Measurements from ENCODE around the gene KCTD16.

KCTD16 gene

DNA sequence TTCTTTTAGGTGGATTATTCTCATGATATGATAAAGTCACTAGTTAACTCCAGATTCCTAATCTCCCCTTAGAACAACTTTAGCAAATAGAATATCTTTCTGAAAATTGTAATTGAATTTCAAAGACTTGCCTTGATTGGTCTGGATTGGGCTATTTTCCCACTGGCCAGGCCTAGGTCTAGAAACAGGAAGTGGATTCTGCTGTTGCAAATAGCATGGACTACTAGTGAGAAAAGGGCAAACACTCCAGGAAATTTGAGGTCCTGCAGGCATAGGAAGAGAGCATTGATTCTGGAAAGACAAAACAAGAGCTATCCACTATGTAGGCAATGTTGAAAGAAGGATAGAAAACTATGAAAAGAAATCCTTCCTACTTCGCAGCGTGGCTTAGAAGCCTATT lies 113.4 kb downstream of the KCTD16 start:
- no peak for DNase-seq (ENCODE audit: low read depth in 2 of 3, low spot score in 1 of 3)

DNA sequence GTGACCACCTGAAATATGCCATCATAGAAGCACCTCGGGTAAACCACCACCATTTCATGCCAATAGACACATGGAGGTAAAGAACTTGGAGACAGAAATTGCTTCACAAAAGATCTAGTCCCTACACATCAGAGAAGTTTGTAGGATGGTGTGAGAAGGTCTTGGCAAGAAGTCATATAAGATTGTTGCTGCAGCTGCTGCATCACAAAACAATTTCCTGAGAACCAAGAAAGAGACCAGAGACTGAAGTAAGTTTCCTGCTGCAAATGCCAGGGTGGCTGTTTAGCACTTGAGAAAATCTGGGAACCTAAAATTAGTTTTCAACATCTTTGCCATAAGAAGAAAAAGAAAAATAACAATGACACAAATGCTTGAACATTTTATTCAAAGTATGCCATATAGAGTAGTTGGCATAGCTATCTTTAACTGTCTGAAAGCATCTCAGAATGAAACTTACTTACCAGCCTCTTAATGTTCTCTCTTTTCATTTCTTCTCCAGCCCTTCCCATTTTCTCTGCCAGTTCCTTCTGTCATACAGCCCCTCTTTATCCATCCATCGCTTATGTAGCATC lies 114.3 kb downstream of the KCTD16 start:
- no peak for DNase-seq (ENCODE audit: low read depth in 2 of 3, low spot score in 1 of 3)

DNA sequence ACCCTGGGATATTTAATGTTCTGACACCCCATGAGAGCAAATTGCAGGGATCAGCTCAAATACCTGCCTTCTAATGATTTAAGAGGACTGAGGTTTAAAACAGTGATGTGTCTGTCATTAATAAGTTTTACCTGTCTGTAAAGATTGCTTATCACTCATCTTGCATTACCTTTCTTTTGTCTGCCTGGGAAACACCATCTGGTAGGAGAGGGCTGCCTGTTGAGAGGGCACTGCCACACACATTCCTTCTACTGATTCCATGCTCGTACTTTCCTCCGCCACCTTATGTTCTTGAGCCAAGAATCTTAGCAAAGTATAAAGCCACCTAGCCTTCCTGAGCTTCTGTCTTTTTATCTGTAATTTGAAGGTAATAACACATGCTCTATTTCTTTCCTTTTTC lies 118.6 kb downstream of the KCTD16 start:
- no peak for DNase-seq (ENCODE audit: low read depth in 2 of 3, low spot score in 1 of 3)

DNA sequence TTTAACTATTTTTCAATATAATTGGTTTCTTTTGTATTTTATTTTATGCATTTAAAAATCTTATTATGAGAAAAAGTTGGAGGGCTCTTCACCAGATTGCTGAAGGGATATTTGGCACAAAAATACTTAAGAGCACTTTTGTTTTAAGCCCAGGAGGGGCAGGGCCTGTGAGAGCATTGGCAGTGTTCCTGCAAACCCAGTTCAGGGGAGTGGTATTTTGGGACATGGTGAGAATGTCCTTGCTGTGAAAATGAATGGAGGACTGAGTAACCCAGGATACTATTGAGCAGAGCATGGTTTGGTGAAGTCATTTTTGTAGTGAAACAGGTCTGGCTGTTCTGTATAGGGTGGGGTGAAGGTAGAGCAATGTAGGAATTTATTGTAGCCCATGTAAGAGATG lies 121.4 kb downstream of the KCTD16 start:
- no peak for DNase-seq (ENCODE audit: low read depth in 2 of 3, low spot score in 1 of 3)

DNA sequence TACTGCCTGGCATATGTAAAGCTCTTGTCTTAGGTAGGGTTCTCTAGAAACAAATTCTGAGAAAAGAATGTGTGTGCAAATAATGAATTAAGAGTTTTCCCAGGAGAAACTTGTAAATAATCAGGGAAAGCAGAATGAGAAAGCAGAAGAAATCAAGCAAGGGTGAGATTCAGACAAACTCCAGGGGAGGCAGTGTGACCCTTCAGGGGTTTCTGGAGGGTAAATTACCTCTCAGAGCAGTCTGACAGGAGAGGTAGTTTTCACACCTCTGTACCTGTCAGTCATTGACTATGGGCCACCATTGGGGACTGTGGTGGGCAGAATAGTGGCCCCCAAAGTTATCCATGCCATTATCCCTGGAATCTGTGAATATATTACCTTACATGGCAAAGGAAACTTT lies 124.6 kb downstream of the KCTD16 start:
- no peak for DNase-seq (ENCODE audit: low read depth in 2 of 3, low spot score in 1 of 3)

DNA sequence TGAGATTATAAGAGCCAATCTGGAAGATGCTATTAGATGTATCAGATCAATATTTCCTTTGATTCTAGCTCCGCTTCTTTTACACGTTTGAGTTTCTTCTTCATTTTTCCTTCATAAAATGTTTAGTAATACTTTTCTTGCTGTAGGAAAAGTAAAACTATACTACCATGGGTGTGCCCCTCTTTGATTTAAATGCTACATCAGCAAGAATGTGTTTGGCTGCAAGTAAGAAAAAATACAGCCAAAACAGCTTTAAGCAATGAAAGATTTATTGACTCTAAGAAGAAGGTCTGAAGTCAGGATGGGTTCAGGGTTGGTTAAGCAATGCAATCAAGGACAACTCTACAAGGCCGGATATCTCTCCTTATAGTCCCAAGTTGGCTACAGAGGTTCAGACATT lies 126.4 kb downstream of the KCTD16 start:
- DNase-seq (ENCODE audit: low read depth in 2 of 3, low spot score in 1 of 3), result no peak

DNA sequence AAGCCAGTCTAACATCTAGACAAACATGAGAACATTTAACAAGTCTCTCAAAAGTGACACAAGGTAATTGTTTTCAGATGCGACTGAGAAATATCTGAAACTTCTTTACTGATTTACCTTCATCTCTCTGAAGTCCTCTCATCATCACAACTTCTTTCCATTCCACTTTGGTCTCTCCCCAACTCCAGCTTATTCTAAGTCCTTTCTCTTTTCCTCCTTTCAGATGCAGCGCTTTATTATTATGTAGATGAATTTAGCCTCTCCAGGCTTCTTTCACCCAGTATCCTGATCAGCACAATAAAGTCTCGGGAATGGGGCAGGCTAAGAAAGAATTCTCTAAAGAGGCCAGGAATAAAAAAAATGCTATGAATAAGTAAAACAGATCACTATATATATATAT lies 128.0 kb downstream of the KCTD16 start:
- no peak for DNase-seq (ENCODE audit: low read depth in 2 of 3, low spot score in 1 of 3)

DNA sequence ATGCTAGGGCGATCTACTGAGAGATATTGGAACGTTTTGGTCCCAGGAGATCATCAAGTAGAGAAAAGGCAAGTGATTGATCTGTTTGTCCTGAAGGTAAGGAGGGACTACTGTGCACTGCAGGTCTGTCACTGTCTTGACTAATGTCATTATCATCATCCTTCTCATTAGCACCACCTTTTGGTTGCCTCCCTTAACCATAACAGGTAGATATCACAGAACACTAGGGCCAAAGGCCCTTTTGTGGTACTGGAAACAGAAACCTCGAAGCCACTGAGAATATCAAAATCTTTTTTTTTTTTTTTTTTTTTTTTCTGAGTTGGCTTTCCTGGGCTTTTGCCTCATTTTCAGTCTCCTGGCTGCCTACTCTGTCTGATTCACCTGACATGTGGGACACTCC lies 134.0 kb downstream of the KCTD16 start:
- no peak for DNase-seq (ENCODE audit: low read depth in 2 of 3, low spot score in 1 of 3)

DNA sequence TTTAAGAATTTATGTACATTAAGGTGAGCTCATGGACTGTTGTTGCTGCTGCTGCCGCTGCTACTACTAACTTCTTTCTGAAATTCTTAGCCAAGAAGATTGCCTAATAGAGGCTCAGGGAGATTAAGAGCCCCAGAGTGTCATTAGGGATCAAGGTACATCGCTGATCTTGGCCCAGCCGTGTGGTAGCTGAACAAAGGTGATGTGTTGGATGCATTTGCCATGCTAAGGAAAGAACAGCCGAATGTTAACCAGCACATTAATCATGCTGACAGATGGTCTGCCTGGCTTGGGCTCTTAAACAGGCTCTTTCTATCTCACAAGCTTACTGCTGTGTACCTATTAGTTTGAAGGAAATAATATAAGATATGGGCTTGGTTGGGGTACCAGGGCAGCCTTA lies 137.1 kb downstream of the KCTD16 start:
- no peak for DNase-seq (ENCODE audit: low read depth in 2 of 3, low spot score in 1 of 3)

DNA sequence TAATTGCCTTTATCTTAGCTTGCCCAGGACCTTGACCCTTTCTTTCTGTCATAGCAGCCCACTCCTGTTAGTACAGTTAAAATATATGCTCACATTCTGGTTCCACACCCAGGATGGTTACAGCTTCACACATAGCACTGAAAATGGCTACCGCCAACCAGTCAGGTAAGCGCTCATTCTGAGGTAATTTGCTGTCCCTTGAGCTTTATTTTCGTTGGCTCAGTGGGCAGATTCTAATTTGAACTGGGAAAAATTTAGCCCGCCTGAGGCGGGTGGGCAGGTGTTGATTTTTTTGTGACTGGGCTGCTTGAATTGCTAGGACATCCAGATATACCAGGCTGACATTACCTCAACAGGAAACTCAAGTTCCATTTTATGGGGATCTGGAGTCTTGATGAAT lies 137.5 kb downstream of the KCTD16 start:
- no peak for DNase-seq (ENCODE audit: low read depth in 2 of 3, low spot score in 1 of 3)

DNA sequence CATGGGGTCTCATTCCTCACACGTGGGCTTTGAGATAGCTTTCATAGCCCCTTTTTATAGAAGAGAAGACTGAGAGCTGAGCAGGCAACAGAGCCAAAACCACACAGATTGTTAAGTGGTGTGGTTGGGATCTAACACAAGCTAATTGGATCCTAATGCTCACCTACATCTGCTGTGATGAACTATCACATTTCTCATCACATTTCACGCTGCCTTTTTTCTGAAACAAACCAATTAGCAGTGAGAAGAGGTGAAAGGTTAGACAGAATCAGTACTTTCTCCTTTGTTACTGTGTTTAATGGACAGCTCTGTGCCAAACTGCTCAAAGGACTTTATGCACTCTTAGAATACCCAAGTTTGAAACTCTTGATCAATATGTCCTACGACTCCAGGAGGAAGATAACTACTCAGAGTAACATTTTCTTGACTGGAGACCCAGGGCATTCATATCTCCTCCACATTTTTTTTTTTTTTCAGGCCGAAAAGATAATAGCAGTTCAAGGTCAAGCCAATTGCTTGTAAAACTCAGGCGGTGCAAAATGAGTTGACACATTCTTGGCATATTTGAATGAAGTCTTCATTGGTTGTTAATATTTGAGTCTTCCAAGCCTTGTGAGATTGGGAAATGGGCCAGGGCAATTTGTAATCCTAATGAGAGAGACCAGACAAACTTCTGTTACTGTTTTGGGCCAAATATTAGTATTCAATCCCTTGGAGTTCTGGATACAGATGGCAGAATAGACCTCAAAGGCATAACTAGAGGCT lies 138.4 kb downstream of the KCTD16 start:
- no peak for DNase-seq (ENCODE audit: low read depth in 2 of 3, low spot score in 1 of 3)

DNA sequence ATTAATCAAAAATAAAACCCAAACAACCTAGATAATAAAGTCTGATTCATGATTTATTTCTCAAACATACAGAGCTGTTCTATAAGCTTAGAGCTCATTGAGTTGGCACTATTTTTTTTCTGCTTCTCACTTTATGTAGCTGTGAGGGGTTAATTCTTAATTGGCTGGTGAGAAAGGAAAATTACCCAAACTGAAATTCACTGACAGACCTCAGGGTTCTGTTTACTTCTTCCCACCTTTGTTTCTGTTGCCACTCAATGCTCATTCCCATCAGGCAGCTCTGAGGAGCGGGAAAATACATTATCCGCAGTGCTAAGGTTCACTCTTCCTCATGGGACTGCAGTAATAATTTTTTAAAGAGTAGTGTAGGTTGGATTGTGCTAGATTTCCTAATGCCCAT lies 139.9 kb downstream of the KCTD16 start:
- DNase-seq (ENCODE audit: low read depth in 2 of 3, low spot score in 1 of 3), result no peak

DNA sequence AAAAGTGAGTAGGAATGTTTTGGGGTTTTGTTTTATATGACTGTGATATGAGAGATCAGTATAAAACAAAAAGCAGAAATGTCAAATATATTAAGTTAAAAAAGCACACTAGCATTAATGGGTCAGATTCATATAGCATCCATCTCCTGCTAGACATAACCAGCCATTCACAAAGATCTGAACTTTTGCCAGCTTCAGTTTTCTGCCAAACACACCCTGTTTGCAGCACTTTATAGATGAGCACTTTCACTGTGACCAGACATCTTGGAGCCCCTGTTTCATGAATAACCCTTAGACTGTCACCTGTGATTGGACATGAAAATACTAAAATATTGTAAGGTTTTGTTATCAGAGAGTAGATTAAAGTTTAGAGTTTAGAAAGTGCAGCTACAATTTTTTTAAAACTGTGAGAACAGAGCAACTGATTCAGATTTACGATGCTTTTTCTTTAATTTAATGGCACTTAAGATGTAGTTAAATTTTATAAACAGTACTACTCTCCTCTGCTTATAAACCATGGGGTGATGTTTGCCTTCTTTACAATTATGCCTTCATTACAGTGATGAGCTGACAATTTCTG lies 142.6 kb downstream of the KCTD16 start:
- no peak for DNase-seq (ENCODE audit: low read depth in 2 of 3, low spot score in 1 of 3)

DNA sequence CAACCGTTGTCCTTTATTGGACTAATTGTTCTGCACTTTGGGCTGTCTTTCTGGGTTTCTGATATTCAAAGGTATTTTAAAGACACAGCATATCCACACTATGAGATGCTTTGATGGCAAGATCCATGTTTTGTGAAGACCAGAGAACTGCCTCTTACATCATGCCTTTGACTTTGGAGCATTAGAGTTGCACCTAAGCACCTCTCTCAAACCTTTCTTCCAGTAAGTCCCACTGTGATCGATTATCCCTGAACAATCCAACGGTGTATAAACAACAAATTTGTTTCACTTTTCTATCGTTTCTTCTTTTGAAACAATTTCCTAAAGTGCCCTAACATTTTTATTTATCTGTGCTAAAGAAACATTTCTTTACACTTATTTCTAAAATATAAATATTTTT lies 144.4 kb downstream of the KCTD16 start:
- no peak for DNase-seq (ENCODE audit: low read depth in 2 of 3, low spot score in 1 of 3)

DNA sequence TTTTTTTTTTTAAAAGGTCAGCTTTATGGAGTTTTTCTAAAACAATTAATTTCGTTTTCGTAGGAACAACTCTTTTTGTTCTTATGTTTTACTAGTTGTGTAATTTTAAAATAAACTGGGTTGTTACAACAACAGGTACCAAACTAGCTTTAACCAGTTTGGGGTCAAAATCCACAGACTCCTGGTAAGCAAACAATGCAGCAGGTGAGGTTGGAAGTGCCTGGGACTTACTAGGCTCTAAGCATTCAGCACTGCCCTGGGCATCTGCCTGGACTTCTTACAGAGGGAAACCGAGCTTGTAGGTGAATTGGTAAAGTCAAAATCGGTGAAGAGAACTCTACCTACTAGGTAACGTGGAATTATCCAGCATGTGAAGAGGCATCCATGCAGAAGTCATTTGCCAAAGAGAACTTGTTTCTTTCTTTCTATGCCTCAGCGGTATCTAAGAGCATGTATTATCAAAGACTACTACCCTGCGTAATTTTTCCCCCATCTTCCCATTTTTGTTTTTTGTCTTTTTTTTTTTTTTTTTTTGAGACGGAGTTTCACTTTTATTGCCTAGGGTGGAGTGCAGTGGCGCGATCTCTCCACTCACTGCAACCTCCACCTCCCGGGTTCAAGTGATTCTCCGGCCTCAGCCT lies 145.4 kb downstream of the KCTD16 start:
- DNase-seq (ENCODE audit: low read depth in 2 of 3, low spot score in 1 of 3), result no peak

DNA sequence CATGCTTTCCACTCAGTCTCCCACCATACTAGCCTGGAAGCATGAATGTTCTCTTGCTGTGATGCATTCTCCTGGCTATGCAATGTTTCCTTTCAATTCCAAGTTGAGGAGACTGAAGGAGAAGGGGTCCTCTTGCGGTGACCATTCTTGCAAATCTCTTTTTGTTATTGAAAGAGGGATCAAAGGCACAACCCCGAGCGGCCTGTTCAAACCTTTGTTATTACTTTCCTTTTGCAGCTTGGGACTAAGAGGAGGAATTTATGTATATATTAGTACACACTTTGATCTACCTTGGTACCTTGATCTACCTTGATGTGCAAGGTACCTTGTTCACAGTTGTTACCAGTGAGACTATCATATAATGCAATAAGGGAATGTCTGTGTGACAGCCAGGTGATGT lies 147.3 kb downstream of the KCTD16 start:
- DNase-seq (ENCODE audit: low read depth in 2 of 3, low spot score in 1 of 3), result no peak

DNA sequence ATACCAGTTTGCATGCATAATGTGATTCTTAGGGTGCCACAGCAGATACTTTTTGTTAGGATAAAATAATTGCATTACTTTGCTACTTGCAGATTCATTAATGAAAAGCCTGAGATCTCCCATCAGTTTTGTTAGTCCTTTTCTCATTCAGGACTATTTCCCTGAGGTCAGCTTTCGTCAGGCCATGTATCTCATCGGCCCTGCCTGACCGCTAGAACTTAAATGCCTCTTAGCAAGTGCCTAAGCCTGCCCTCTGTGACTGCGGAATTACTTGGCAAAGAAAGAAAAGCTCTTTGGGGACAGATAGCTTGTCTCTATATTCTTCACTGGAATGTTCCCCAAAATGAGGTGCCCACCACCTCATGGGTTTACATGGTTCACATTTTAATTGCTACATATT lies 147.8 kb downstream of the KCTD16 start:
- no peak for DNase-seq (ENCODE audit: low read depth in 2 of 3, low spot score in 1 of 3)

DNA sequence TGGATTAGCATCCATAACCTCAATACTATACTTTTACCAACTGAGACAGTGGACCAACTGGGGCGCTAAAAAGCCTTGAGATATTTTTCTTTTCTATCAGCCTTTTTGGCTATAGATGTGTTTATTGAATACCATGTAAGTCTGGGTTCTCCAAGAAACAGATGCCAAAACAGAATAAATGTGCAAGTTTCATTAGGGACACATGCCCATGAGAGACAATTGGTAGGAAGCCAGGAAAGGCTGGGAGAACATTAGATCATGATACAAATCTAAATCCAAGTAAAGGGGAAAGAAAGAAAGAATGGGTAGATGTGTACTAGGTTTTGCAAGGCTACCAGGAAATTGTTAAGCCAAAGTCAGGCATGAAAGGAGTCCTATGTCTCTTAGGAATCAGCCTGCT lies 152.5 kb downstream of the KCTD16 start:
- DNase-seq (ENCODE audit: low read depth in 2 of 3, low spot score in 1 of 3), result no peak

DNA sequence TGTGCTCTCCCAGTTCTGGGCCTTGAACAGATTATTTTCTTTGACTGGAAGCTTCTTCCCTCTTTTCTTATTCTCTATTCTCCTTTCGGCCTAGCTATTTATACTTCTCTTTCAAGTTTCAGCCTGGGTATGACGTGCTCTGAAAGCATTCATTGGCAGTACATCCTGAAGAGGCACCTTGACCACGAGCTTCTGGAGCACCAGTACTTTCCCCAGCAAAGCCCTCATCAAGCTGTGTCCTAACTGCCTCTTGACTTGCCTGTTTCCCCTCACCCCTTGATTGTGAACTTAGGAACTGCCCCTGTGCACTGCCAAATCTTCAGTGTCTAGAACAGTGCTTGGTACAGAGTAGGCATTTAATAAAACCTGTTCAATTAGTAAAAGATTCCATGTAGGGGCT lies 154.9 kb downstream of the KCTD16 start:
- DNase-seq (ENCODE audit: low read depth in 2 of 3, low spot score in 1 of 3), result no peak

DNA sequence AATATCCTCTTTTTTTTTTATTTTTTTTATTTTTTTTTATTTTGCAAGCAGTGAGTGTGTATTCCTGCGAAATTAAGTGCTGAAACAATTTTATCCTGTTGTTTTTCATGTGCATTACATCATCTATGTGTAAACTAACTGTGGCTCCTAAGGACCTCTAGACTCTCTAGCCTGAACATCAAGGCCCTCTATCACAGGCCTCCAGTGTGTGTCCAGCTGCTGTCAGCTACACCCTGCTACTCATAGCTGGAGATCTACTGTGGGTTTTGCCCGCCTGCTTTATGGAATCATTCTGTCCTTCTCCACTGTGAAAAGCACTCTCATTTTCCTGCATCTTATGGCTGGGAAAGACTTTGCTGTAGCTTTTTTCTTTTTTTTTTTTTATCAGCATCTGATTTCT lies 157.8 kb downstream of the KCTD16 start:
- DNase-seq (ENCODE audit: low read depth in 2 of 3, low spot score in 1 of 3), result no peak

DNA sequence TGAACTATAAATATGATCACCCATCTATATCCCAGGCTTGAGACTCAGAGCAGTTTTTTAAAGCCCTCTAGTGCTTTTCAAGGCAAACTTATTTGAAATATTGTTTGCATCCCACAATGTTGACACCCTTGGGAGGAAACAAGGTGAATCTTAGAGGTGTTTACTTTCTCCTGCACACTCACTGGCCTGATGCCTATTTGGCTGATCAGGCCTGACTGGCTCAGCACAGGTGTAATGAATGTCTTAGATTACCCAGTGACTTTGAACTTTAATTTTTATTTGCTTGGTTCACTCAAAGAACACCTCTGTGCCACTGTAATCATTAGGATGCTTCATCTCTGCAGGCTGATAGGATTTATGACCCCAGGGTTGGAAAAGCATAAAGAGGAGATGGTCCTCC lies 158.3 kb downstream of the KCTD16 start:
- DNase-seq (ENCODE audit: low read depth in 2 of 3, low spot score in 1 of 3), result no peak

DNA sequence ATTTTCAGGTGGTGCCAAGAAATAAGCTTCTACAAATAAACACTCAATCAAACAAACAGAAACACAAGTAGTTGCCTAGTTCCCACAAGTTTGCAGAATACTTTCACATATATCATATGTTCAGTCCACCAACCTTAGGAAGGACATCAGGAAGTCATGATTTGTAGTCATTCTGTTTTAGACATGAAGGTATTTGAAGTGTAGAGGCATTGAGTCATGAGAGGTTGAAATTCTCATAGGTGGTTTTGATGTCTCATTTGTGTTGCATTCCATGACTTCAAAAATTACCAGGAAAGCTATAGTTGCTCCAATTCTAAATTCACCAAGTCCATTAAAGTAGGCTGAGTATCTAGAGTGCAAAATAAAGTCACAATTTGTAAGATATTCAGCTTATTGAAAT lies 159.0 kb downstream of the KCTD16 start:
- DNase-seq (ENCODE audit: low read depth in 2 of 3, low spot score in 1 of 3), result no peak

Data from stimulated activated CD4-positive, alpha-beta T cell treated with anti-CD3 and anti-CD28 coated beads, Interleukin-12 subunit alpha, Interleukin-12 subunit beta, amount 100 ng/mL, for 48 hours (primary cell).